ENCODE data around the gene CDH23.

Gene CDH23

GRCh38 chr10:71719464-71720201, 322.9 kb downstream of the CDH23 start, which contains the start of gene C10orf105:
Gene C10orf105 (minus strand): TSS chr10:71719778. CDS start chr10:71716337, 3,441 bp downstream.
- DNase-seq (ENCODE audit: low read depth, low spot score) = no peak
- no peak within 1 kb of the TSS for H3K27ac ChIP-seq

DNA sequence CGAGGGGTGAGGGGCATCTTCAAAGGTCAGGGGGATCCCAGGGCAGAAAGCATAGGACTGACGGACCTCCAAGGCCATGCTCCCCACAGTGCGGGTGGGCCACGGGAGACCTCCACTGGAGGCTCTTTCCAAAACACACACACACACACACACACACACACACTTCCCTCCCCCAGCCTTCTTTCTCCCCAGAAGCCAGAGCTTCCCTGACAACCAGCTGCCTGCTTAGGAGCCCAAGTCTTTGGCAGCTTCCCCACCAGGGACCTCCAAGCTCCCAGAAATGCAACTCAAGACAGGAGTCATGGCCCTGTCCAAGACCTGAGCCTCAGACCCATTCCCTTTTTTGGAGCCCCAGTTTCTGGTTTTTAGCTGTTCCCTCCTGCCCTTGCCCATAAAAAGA, 323.6 kb downstream of the CDH23 start:
- no peak overlapping the region for H3K27ac ChIP-seq
- DNase-seq (ENCODE audit: low read depth, low spot score) = no peak

GRCh38 chr10:71721313-71721712, 324.6 kb downstream of the CDH23 start:
- H3K27ac ChIP-seq = no peak overlapping the region
- no peak for DNase-seq (ENCODE audit: low read depth, low spot score)

GRCh38 chr10:71722849-71723248, 326.1 kb downstream of the CDH23 start:
- H3K27ac ChIP-seq = no peak overlapping the region
- no peak for DNase-seq (ENCODE audit: low read depth, low spot score)

GRCh38 chr10:71723311-71723710, 326.6 kb downstream of the CDH23 start:
- no peak for DNase-seq (ENCODE audit: low read depth, low spot score)
- H3K27ac ChIP-seq = no peak overlapping the region

DNA sequence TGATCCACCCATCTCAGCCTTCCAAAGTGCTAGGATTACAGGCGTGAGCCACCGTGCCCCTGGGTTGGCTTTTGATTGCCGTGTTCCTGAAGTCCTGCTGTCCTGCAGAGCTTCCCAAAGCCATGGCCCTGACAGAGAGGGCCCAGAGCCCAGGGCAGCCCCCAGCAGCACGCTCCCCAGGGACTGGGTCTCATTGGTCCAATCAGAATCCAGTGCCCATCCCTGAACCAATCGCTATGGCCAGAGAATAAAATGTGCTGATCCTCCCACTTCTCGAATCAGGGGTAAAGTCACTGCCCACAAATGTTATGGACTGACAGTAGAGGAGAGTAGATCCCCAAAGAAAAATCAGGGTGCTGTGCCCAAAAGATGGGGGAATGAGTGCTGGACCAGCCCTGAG, 327.8 kb downstream of the CDH23 start:
- DNase-seq (ENCODE audit: low read depth, low spot score) = no peak
- no peak overlapping the region for H3K27ac ChIP-seq

DNA sequence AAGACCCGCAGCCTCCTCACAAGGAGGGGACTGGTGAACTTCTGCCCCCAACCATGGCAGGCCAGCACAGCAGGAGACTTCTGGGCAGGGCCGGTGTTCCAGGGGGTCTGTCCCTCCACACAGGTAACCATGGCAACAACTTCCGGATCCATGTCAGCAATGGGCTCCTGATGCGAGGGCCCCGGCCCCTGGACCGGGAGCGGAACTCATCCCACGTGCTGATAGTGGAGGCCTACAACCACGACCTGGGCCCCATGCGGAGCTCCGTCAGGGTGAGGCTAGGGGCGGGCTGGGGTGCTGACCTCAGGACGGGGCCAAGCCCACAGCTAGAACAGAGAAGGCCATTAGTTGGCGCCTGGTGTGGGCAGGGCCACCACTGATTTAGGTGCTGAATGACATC, 328.5 kb downstream of the CDH23 start:
- no peak for DNase-seq (ENCODE audit: low read depth, low spot score)
- no peak overlapping the region for H3K27ac ChIP-seq

- no peak for DNase-seq (ENCODE audit: low read depth, low spot score)
These were observed 329.4 kb downstream of the CDH23 start for GRCh38 chr10:71725998-71726579.

GRCh38 chr10:71726580-71727104, 329.9 kb downstream of the CDH23 start:
- no peak overlapping the region for H3K27ac ChIP-seq
- no peak for DNase-seq (ENCODE audit: low read depth, low spot score)

More at GRCh38 chr10:71725998-71726579, 329.4 kb downstream of the CDH23 start:
- no peak overlapping the region for H3K27ac ChIP-seq

GRCh38 chr10:71727105-71727737, 330.5 kb downstream of the CDH23 start:
- no peak overlapping the region for H3K27ac ChIP-seq

DNA sequence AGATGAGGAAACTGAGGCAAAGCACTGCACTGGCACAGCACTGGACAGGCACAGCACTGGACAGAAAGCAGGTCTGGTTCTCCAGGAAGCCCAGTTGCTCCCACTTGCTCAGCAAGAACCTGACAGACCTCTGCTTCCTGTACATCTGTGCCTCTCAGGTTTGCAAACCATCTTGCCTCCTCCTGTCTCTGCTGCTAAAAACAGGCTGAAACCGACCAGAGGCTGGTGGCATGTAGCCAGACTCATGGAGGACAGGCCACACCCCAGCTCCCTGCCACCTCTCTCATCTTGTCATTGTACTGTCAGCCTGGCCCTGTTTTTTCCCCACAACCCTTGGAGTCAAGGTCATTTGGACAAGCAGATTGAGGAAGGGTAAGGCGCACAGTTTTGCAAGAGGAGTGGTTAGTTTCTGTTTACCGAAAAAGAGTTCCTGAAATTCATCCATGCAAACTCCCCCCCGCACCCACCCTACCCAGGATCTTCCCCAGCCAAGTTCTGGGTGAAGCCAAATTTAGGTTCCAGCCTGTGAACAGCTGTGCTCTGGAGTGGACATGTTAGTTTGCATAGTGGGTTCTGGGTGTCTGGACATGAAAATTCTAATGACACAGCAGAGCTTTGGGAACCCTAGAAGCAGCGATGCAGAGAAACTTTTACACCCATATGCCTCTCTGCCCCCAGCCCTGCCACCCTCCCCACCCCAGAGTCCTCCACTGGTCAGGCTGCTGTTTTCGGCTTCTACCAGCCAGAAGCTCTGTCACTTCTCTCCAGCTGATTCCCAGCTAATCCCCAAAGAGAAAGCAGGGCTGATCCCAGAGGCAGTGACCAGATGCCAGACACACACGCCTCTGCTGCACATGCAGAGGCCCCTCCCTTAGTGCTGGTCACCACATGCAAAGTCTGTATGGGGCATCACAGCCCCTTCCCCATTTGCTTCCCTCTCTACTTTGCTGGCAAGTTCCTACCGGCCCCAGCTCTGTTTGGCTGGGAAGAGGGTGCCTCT, 331.3 kb downstream of the CDH23 start:
- DNase-seq (ENCODE audit: low read depth, low spot score) = no peak
- H3K27ac ChIP-seq = no peak overlapping the region

More at GRCh38 chr10:71727105-71727737, 330.5 kb downstream of the CDH23 start:
- DNase-seq (ENCODE audit: low read depth, low spot score) = no peak

- no peak overlapping the region for H3K27ac ChIP-seq
These were observed 332.5 kb downstream of the CDH23 start for GRCh38 chr10:71729161-71729636.

GRCh38 chr10:71731791-71732190, 335.1 kb downstream of the CDH23 start:
- H3K27ac ChIP-seq = no peak overlapping the region
- no peak for DNase-seq (ENCODE audit: low read depth, low spot score)

More at GRCh38 chr10:71729161-71729636, 332.5 kb downstream of the CDH23 start:
- peak; percentile 50 for DNase-seq (ENCODE audit: low read depth, low spot score)

DNA sequence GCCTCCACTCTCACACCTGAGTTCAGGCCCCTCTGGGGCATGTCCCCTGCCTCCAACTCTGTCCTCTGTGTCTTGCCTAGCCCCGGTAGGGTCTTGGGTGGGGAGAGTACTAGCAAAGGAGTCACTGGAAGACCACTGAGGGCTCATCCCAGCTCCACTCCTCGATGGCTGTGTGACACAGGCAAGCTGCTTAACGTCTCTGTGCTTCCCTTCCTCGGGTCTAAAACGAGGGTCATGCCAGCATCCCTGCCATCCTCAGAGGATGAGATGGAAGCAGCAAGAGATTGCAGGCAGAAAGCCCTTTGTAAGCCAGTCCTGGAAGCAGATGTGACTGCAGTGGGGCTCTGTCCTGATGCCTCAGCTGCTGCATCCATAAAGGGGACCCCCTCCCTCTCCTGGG, 338.1 kb downstream of the CDH23 start:
- no peak for DNase-seq (ENCODE audit: low read depth, low spot score)
- H3K27ac ChIP-seq = no peak overlapping the region

DNA sequence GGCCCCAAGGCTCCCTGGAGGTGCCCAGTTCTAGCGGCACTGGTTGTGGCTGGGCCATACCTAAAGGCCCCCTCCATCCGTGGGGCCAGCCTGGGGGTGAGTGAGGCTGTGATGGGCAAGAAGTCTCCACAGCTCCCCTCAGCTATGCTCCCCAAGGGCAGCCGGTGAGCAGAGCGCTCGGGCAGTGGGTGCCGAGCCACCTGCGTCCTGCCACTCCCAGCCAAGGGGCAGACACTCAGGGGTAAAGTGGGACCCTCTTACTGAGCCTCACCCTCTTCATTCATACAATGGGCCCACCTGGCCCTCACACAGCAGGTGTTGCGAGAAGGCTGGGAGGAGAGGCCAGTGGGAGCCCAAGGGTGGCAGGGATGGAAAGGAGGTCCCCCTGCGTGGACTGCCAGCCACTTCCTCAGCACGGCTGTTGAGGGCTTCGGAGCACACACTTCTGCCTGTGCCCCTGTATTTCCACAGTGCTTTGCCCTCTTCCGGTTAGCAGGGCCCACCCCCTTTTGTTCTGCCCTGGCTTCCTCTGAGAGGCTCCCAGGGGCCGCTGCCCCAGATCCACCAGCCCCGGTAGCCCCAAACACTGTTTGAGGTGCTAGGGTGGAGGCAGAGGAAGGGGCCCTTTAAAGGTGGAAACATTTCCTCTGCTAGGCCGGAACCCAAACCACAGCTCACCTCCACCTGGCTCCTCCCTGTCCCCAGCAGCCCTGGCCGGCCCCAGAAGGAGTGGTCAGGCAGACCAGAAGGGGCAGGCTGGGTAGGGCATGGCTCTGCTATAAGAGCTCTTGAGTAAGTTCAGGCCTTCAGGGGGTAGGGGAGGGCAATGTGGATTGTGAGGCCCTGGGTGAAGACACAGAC, 339.2 kb downstream of the CDH23 start:
- no peak overlapping the region for H3K27ac ChIP-seq
- no peak for DNase-seq (ENCODE audit: low read depth, low spot score)

DNA sequence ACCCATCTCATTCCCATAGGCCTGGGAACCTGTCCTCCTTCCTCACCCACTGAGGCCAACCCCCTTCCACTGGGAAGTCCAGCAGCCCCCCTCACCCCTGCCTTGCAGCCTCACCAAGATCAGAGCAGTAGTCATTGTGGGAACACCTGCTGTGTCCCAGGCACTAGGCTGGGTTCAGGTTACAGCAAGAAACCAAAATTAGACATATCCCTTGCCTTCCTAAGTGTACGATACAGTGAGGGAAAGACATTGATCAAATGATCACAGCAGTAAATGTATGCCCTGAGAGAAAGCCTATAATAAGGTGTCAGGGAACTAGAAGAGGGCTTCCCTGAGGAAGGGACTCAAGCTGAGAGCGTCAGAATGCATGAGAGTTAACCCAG, 339.8 kb downstream of the CDH23 start:
- no peak for DNase-seq (ENCODE audit: low read depth, low spot score)
- no peak overlapping the region for H3K27ac ChIP-seq

DNA sequence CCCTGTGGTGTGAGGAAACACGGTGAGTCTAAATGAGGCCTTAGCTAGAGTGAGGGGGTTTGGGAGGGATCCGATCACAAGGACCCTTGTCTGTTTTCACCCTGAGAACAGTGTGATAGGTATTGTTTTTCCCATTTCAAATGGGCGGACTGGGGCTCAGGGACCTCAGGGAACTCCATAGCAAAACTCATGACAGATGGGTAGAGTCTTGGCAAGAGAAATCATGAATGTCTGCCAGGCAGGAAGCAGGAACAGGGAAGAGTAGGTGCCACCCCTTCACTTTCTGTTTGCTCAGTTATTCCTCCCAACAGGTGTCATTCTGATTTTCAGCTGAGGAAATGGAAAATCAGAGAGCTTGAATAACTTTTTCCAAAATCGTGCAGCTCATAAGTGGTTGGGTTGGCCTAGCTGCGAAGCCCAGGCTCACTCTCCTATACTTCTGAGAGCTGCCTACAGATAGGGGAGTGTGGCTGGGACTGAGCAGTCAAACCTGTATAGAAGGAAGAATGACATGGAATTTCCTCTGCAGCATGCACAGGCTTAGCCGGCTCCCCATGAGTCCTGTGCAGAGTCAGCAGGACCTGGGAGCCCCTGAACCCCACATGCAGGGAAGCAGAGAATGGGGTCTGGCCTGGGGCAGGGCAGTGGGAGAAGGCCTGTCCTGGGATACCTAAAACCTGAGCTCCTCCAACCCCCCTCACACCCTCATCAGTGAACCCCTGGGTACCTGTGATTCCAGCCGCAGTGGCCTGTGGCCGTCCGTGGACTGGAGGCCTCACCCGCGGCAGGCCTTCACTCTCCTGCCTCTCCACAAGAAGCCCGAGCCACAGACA, 340.5 kb downstream of the CDH23 start:
- H3K27ac ChIP-seq = no peak overlapping the region
- DNase-seq (ENCODE audit: low read depth, low spot score) = no peak

DNA sequence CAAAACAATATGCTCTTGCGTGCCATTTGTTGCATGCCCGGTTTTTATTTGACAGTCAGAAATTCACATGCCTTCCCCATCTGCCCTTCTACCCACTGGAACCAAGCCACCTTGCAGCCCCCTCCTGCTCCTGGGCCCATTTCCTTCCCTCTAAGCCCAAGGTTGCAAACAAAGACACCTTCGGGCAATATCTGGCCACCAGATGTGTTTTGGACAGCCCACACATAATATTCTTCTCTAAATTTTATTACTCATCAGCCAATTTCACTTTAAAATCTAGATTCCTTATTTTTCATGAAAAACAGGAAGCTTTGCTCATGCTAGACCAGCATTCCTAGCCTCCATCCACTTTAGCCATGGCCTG, 341.1 kb downstream of the CDH23 start:
- no peak overlapping the region for H3K27ac ChIP-seq
- DNase-seq (ENCODE audit: low read depth, low spot score) = no peak
